GM18907 (cell line): Measurements from ENCODE around the gene SMG9.

Experiments used
- ATAC-seq: cut with Tn5 transposase; IDR thresholded peaks from one replicate; pipeline ENCODE4 v1.9.1; 2021; ENCODE audit warnings: mild to moderate bottlenecking, moderate library complexity; ENCODE audit not compliant: unreplicated experiment

SMG9 gene

GRCh38 chr19:43726736-43727592, 27.8 kb downstream of the SMG9 start:
- no peak for ATAC-seq

GRCh38 chr19:43725468-43725867, 29.3 kb downstream of the SMG9 start:
- ATAC-seq: no peak

- ATAC-seq: no peak
These were observed 29.9 kb downstream of the SMG9 start for GRCh38 chr19:43724896-43725295.

GRCh38 chr19:43723588-43723987, 31.2 kb downstream of the SMG9 start:
- ATAC-seq: no peak

- ATAC-seq: no peak
These were observed 33.2 kb downstream of the SMG9 start for GRCh38 chr19:43721469-43722048.

- no peak for ATAC-seq
These were observed 33.8 kb downstream of the SMG9 start for GRCh38 chr19:43720936-43721335.

- no peak for ATAC-seq
These were observed 34.8 kb downstream of the SMG9 start for GRCh38 chr19:43719918-43720317.

- ATAC-seq: no peak
These were observed 35.3 kb downstream of the SMG9 start for GRCh38 chr19:43719378-43719868.

GRCh38 chr19:43718627-43719377, 36.0 kb downstream of the SMG9 start:
- no peak for ATAC-seq

GRCh38 chr19:43715776-43716175, 39.0 kb downstream of the SMG9 start, which contains the start of gene IRGC:
Gene IRGC, plus strand, starts transcription at chr19:43716076. Its CDS starts 2,483 bp downstream, at chr19:43718559.
- ATAC-seq: no peak

GRCh38 chr19:43713208-43713607, 41.6 kb downstream of the SMG9 start:
- ATAC-seq: no peak

- no peak for ATAC-seq
These were observed 42.9 kb downstream of the SMG9 start for GRCh38 chr19:43711751-43712355.

GRCh38 chr19:43708716-43709115, 46.0 kb downstream of the SMG9 start:
- ATAC-seq: no peak

GRCh38 chr19:43707158-43707712, 47.5 kb downstream of the SMG9 start:
- ATAC-seq: no peak

- ATAC-seq: no peak
These were observed 49.0 kb downstream of the SMG9 start for GRCh38 chr19:43705729-43706128.

- ATAC-seq: no peak
These were observed 50.6 kb downstream of the SMG9 start for GRCh38 chr19:43704002-43704705.

GRCh38 chr19:43700395-43701000, 54.3 kb downstream of the SMG9 start:
- no peak for ATAC-seq

GRCh38 chr19:43699506-43700394, 55.0 kb downstream of the SMG9 start:
- ATAC-seq: no peak

- ATAC-seq: no peak
These were observed 57.5 kb downstream of the SMG9 start for GRCh38 chr19:43697295-43697694.
